Peyer's patch (tissue), 4 donors: ENCODE data around the gene DPCD. TPM values are rescaled to one million over a fixed set of nuclear protein-coding genes. Genes with fewer than 3 reads are reported as not detected.
"Not testable (repeated sequence)": the region's sequence is repeated elsewhere in the genome, so short reads cannot be mapped to it uniquely, and the experiment has no call there.

Source experiments
- DNase-seq, 3 donors: peaks; one replicate each; pipeline ENCODE4 v3.0.0-alpha.2; 2017 to 2019
- H3K27ac ChIP-seq, 4 donors: fragments of 200-600 bp; sonication (generic); one replicate each; pipeline ENCODE4 v1.5.1; 2016 to 2019
- H3K27me3 ChIP-seq, 2 donors: fragments of 200-600 bp; sonication (generic); one replicate each; pipeline ENCODE4 v1.5.1; 2019
- H3K36me3 ChIP-seq, 3 donors: fragments of 200-600 bp; sonication (generic); one replicate each; pipeline ENCODE4 v1.5.1; 2016 to 2019
- H3K4me1 ChIP-seq, 4 donors: fragments of 200-600 bp; sonication (generic); one replicate each; pipeline ENCODE4 v1.5.1; 2016 to 2019
- H3K4me3 ChIP-seq, 4 donors: fragments of 200-600 bp; sonication (generic); 1 replicate in 3 of 4; 2 replicates in 1 of 4; pipeline ENCODE4 v1.5.1; 2016 to 2019; ENCODE audit warnings: mild to moderate bottlenecking in 1 of 4
- H3K9me3 ChIP-seq, 4 donors: fragments of 200-600 bp; sonication (generic); one replicate each; pipeline ENCODE4 v1.5.1; 2016 to 2019; ENCODE audit warnings: mild to moderate bottlenecking in 1 of 4
- CTCF ChIP-seq, 6 experiments: fragments of 450-650 bp in 4 of 6; fragments of 200-600 bp in 2 of 6; sonication (generic) in 1 of 6; IDR thresholded peaks; one replicate each; pipeline ENCODE4 v1.5.1; 2017 to 2019; ENCODE audit warnings: antibody characterized with exemption in 6 of 6, mild to moderate bottlenecking in 3 of 6, moderate library complexity in 1 of 6
- POLR2A ChIP-seq, 2 donors: fragments of 450-650 bp; IDR thresholded peaks; one replicate each; pipeline ENCODE4 v1.5.1; 2017; ENCODE audit warnings: antibody characterized with exemption in 2 of 2, mild to moderate bottlenecking in 2 of 2, moderate library complexity in 2 of 2
- total RNA-seq, 4 donors: library from RNA; depleted of rRNA; stranded (reverse); fragments of >200 nt; gene quantifications; one replicate each; pipeline ENCODE4 v1.1.0, GENCODE V29; 2016

Gene DPCD
- total RNA-seq, 4 donors from 2014 or later = 2.3 to 14.0 (median 8.5) TPM

GRCh38 chr10:101585841-101586240, 2.3 kb upstream of the DPCD start:
- Histone ChIP-seq H3K4me1 (peaks cover 0 to 16% (median 0%) of the 10 kb centered on the region in 4 donors), H3K36me3 (peaks cover 0 to 25% (median 0%) of the 10 kb centered on the region in 3 donors), H3K4me3 (no peak overlapping the region), H3K27ac (no peak overlapping the region), H3K9me3 (no peaks in the 10 kb centered on the region), H3K27me3 (no peaks in the 10 kb centered on the region)
- DNase-seq = no peak
- TF ChIP-seq POLR2A (IDR thresholded peaks at IDR 0.05) = no peak
- no peak for TF ChIP-seq CTCF (IDR thresholded peaks at IDR 0.05)

- no peaks in the 10 kb centered on the region for H3K27me3 ChIP-seq
- peak overlapping the region in 2 of 4 donors; percentile 59 to 88 for H3K4me3 ChIP-seq
- DNase-seq = no peak
- TF ChIP-seq POLR2A (IDR thresholded peaks at IDR 0.05) (no peak), CTCF (IDR thresholded peaks at IDR 0.05) (no peak)
- peaks cover 0 to 16% (median 0%) of the 10 kb centered on the region in 4 donors for H3K4me1 ChIP-seq
- no peaks in the 10 kb centered on the region for H3K9me3 ChIP-seq
- peaks cover 0 to 5% (median 0%) of the 10 kb centered on the region in 3 donors for H3K36me3 ChIP-seq
- H3K27ac ChIP-seq = no peak overlapping the region
These were observed 758 bp downstream of the DPCD start for GRCh38 chr10:101588879-101589278.

- not testable (repeated sequence) for H3K4me3 ChIP-seq, H3K36me3 ChIP-seq, H3K27ac ChIP-seq, H3K4me1 ChIP-seq, H3K9me3 ChIP-seq, H3K27me3 ChIP-seq, DNase-seq
These were observed 5.2 kb downstream of the DPCD start for GRCh38 chr10:101593331-101593730.

GRCh38 chr10:101595591-101596433, 7.7 kb downstream of the DPCD start:
- Histone ChIP-seq H3K4me3 (no peak overlapping the region), H3K27me3 (no peaks in the 10 kb centered on the region), H3K36me3 (no peaks in the 10 kb centered on the region), H3K9me3 (no peaks in the 10 kb centered on the region), H3K27ac (no peak overlapping the region), H3K4me1 (no peaks in the 10 kb centered on the region)
- DNase-seq = no peak
- TF ChIP-seq CTCF (IDR thresholded peaks at IDR 0.05) (no peak), POLR2A (IDR thresholded peaks at IDR 0.05) (no peak)

- DNase-seq = no peak
- no peaks in the 10 kb centered on the region for H3K27me3 ChIP-seq
- no peaks in the 10 kb centered on the region for H3K4me1 ChIP-seq
- H3K27ac ChIP-seq = no peak overlapping the region
- no peak overlapping the region for H3K4me3 ChIP-seq
- no peaks in the 10 kb centered on the region for H3K9me3 ChIP-seq
- H3K36me3 ChIP-seq = no peaks in the 10 kb centered on the region
- TF ChIP-seq CTCF (IDR thresholded peaks at IDR 0.05) (no peak), POLR2A (IDR thresholded peaks at IDR 0.05) (no peak)
These were observed 9.2 kb downstream of the DPCD start for GRCh38 chr10:101597091-101597900.

- H3K36me3 ChIP-seq = peaks cover 0 to 6% (median 0%) of the 10 kb centered on the region in 3 donors
- no peaks in the 10 kb centered on the region for H3K4me1 ChIP-seq
- H3K4me3 ChIP-seq = no peak overlapping the region
- no peaks in the 10 kb centered on the region for H3K9me3 ChIP-seq
- no peak overlapping the region for H3K27ac ChIP-seq
- H3K27me3 ChIP-seq = no peaks in the 10 kb centered on the region
- TF ChIP-seq CTCF (IDR thresholded peaks at IDR 0.05) (no peak), POLR2A (IDR thresholded peaks at IDR 0.05) (no peak)
- no peak for DNase-seq
These were observed 13.4 kb downstream of the DPCD start for GRCh38 chr10:101601541-101601940.
